ENCODE results near the gene TOP3B. TPM values are rescaled to one million over a fixed set of nuclear protein-coding genes. Genes with fewer than 3 reads are reported as not detected.
A peak's percentile ranks its signal among the peaks of the same experiment; 100 is the strongest.

TOP3B gene
- total and polyA plus RNA-seq, 2 experiments from 2014 or later: 35.7 to 77.7 TPM

DNA sequence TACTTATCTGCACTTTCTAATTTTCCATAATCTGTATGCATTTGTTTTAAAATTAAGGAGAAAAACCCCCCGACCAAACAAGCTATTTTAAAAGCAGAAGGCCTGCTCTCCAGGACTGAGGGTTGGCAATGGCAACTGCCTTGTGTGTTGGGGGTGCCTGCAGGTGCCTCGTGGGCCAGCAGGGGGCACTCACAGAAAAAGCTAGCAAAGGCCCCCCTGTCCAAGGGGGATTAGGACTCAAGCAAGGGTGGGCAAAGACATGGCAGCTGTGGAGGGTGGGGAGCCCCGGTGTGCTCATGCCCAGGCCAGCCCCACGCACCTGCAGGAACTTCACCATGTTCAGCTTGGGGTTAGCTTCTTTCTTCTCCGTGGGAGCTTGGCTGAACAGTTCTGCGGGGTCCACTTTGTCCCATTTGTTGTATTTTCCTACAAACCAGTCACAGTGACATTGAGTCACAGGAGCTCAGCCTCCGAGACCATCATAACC lies 10.3 kb downstream of the TOP3B start:
- Histone ChIP-seq H3K79me2 (replicated peaks; ENCODE audit: insufficient read depth) (no peaks in the 10 kb centered on the region; the same call in 1 of the 2 replicates), H2AFZ (no peak overlapping the region), H3K27me3 (ENCODE audit: insufficient read depth) (no peaks in the 10 kb centered on the region), H3K27ac (ENCODE audit: low read depth) (no peak overlapping the region), H3K4me2 (no peak overlapping the region), H3K36me3 (ENCODE audit: insufficient read depth) (peaks cover 3% of the 10 kb centered on the region; the same call in 1 of the 2 replicates), H3K4me3 (no peak overlapping the region), H3F3A (replicated peaks; ENCODE audit: low read depth) (no peaks in the 10 kb centered on the region), H4K20me1 (replicated peaks; ENCODE audit: insufficient read depth) (peaks cover 17% of the 10 kb centered on the region), H3K4me1 (ENCODE audit: insufficient read depth) (no peaks in the 10 kb centered on the region), H3K9me2 (ENCODE audit: insufficient read depth) (no peaks in the 10 kb centered on the region)
- TF ChIP-seq CREB1 (CRISPR knock-in tag; IDR thresholded peaks at IDR 0.05; ENCODE audit: low read depth) (no peak), REST (IDR thresholded peaks at IDR 0.05; ENCODE audit: unreplicated experiment) (no peak)
- TF ChIP-seq, protein P1, sequence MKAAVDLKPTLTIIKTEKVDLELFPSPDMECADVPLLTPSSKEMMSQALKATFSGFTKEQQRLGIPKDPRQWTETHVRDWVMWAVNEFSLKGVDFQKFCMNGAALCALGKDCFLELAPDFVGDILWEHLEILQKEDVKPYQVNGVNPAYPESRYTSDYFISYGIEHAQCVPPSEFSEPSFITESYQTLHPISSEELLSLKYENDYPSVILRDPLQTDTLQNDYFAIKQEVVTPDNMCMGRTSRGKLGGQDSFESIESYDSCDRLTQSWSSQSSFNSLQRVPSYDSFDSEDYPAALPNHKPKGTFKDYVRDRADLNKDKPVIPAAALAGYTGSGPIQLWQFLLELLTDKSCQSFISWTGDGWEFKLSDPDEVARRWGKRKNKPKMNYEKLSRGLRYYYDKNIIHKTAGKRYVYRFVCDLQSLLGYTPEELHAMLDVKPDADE (IDR thresholded peaks at IDR 0.05): no peak
- TF ChIP-seq, protein P2, sequence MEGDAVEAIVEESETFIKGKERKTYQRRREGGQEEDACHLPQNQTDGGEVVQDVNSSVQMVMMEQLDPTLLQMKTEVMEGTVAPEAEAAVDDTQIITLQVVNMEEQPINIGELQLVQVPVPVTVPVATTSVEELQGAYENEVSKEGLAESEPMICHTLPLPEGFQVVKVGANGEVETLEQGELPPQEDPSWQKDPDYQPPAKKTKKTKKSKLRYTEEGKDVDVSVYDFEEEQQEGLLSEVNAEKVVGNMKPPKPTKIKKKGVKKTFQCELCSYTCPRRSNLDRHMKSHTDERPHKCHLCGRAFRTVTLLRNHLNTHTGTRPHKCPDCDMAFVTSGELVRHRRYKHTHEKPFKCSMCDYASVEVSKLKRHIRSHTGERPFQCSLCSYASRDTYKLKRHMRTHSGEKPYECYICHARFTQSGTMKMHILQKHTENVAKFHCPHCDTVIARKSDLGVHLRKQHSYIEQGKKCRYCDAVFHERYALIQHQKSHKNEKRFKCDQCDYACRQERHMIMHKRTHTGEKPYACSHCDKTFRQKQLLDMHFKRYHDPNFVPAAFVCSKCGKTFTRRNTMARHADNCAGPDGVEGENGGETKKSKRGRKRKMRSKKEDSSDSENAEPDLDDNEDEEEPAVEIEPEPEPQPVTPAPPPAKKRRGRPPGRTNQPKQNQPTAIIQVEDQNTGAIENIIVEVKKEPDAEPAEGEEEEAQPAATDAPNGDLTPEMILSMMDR (conservative IDR thresholded peaks at IDR 0.05; ENCODE audit: low read depth in 2 of 2): peak; percentile 71 to 91
- peaks cover 67% of the 10 kb centered on the region for H3K36me3 Mint-ChIP-seq (ENCODE audit: low read depth)
- no peak overlapping the region for H3K4me3 Mint-ChIP-seq
- H3K4me1 Mint-ChIP-seq: no peaks in the 10 kb centered on the region
- no peaks in the 10 kb centered on the region for H3K9me3 Mint-ChIP-seq
- H3K27ac Mint-ChIP-seq: no peak overlapping the region
- peaks cover 8% of the 10 kb centered on the region for H3K27me3 Mint-ChIP-seq (ENCODE audit: insufficient read depth, low read depth, poor library complexity)
- DNase-seq (ENCODE audit: low spot score) (peak; percentile 75), ATAC-seq (peak; percentile 94)

- H3K4me1 ChIP-seq (ENCODE audit: insufficient read depth): no peaks in the 10 kb centered on the region
- no peaks in the 10 kb centered on the region for H3F3A ChIP-seq (replicated peaks; ENCODE audit: low read depth)
- no peak overlapping the region for H3K4me3 Mint-ChIP-seq
- peaks cover 8% of the 10 kb centered on the region for H3K27me3 Mint-ChIP-seq (ENCODE audit: insufficient read depth, low read depth, poor library complexity)
- H3K4me3 ChIP-seq: no peak overlapping the region
- no peak overlapping the region for H2AFZ ChIP-seq
- H3K27me3 ChIP-seq (ENCODE audit: insufficient read depth): no peaks in the 10 kb centered on the region
- H3K36me3 ChIP-seq (ENCODE audit: insufficient read depth): peaks cover 7% of the 10 kb centered on the region; the same call in 1 of the 2 replicates
- no peak overlapping the region for H3K27ac ChIP-seq (ENCODE audit: low read depth)
- H4K20me1 ChIP-seq (replicated peaks; ENCODE audit: insufficient read depth): peaks cover 17% of the 10 kb centered on the region
- H3K4me1 Mint-ChIP-seq: no peaks in the 10 kb centered on the region
- H3K36me3 Mint-ChIP-seq (ENCODE audit: low read depth): peaks cover 72% of the 10 kb centered on the region
- DNase-seq (ENCODE audit: low spot score): no peak
- no peaks in the 10 kb centered on the region; the same call in 1 of the 2 replicates for H3K79me2 ChIP-seq (replicated peaks; ENCODE audit: insufficient read depth)
- no peaks in the 10 kb centered on the region for H3K9me2 ChIP-seq (ENCODE audit: insufficient read depth)
- ATAC-seq: no peak
- H3K4me2 ChIP-seq: no peak overlapping the region
- H3K9me3 Mint-ChIP-seq: no peaks in the 10 kb centered on the region
- no peak overlapping the region for H3K27ac Mint-ChIP-seq
- TF ChIP-seq JUNB (IDR thresholded peaks at IDR 0.05; ENCODE audit: unreplicated experiment): no peak
- no peak for TF ChIP-seq CREB1 (CRISPR knock-in tag; IDR thresholded peaks at IDR 0.05; ENCODE audit: low read depth)
- TF ChIP-seq ZNF331 (CRISPR knock-in tag; IDR thresholded peaks at IDR 0.05; ENCODE audit: low read depth): no peak
- no peak for TF ChIP-seq NANOG (IDR thresholded peaks at IDR 0.05; ENCODE audit: borderline replicate concordance)
- TF ChIP-seq ZNF462 (CRISPR knock-in tag; IDR thresholded peaks at IDR 0.05): no peak
Measured at GRCh38 chr22:21971858-21972275, 10.7 kb downstream of the TOP3B start.

Measured in GM23338 (cell line).